ENCODE data around the gene PTPN4.

PTPN4 gene, protein sequence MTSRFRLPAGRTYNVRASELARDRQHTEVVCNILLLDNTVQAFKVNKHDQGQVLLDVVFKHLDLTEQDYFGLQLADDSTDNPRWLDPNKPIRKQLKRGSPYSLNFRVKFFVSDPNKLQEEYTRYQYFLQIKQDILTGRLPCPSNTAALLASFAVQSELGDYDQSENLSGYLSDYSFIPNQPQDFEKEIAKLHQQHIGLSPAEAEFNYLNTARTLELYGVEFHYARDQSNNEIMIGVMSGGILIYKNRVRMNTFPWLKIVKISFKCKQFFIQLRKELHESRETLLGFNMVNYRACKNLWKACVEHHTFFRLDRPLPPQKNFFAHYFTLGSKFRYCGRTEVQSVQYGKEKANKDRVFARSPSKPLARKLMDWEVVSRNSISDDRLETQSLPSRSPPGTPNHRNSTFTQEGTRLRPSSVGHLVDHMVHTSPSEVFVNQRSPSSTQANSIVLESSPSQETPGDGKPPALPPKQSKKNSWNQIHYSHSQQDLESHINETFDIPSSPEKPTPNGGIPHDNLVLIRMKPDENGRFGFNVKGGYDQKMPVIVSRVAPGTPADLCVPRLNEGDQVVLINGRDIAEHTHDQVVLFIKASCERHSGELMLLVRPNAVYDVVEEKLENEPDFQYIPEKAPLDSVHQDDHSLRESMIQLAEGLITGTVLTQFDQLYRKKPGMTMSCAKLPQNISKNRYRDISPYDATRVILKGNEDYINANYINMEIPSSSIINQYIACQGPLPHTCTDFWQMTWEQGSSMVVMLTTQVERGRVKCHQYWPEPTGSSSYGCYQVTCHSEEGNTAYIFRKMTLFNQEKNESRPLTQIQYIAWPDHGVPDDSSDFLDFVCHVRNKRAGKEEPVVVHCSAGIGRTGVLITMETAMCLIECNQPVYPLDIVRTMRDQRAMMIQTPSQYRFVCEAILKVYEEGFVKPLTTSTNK

GRCh38 chr2:119759451-119760236, at the start of gene PTPN4:
Gene PTPN4, plus strand, starts transcription at chr2:119759922. Its CDS starts 49,932 bp downstream, at chr2:119809854.
- TF ChIP-seq POLR2A (IDR thresholded peaks at IDR 0.05; ENCODE audit: low read length) (peak; percentile 97), GATA1 (IDR thresholded peaks at IDR 0.05; ENCODE audit: low read depth, low read length) (no peak)
- peak; percentile 98 to 99 for DNase-seq

GRCh38 chr2:119710281-119710680, 49.4 kb upstream of the PTPN4 start:
- no peak for TF ChIP-seq POLR2A (IDR thresholded peaks at IDR 0.05; ENCODE audit: low read length)
- no peak for DNase-seq

GRCh38 chr2:119711352-119711751, 48.4 kb upstream of the PTPN4 start:
- TF ChIP-seq POLR2A (IDR thresholded peaks at IDR 0.05; ENCODE audit: low read length), result no peak
- TF ChIP-seq GATA1 (IDR thresholded peaks at IDR 0.05; ENCODE audit: low read depth, low read length), result no peak
- DNase-seq, result no peak

- no peak for DNase-seq
Observed at GRCh38 chr2:119712571-119712970, 47.2 kb upstream of the PTPN4 start.

DNA sequence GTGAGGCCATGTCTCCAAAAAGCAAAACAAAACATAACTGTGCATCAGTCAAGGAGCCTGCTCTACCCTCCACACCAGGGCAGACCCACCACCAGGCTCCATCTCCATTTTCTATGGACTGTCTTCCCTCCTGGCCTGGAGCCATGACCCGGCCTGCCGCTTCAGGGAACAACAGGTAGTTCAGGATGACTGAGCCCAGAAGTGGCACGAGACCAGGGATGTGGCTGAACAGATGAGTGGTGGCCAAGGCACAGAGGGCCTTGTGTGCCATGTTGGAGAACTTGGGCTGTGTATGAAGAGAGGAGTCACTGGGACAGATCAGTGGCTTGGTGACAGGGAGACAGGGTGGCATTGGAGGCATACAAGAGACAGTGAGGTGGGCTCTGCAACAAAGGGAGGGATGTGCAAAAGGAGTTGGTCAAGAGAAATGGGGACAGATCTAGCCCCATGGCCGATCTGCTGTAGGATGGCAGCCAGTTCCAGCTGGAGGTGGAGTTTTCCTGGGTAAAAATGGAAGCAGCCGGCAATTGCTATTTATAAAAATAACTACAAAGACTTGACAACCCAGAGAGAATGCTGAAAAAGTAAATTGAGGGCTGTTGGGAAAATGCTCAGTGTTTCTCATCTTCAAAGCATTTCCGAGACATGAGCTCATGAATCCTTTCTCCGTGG, 45.8 kb upstream of the PTPN4 start:
- TF ChIP-seq GATA1 (IDR thresholded peaks at IDR 0.05; ENCODE audit: low read depth, low read length), result no peak
- TF ChIP-seq POLR2A (IDR thresholded peaks at IDR 0.05; ENCODE audit: low read length), result no peak
- DNase-seq, result no peak

More at GRCh38 chr2:119712571-119712970, 47.2 kb upstream of the PTPN4 start:
- TF ChIP-seq POLR2A (IDR thresholded peaks at IDR 0.05; ENCODE audit: low read length), result no peak
- TF ChIP-seq GATA1 (IDR thresholded peaks at IDR 0.05; ENCODE audit: low read depth, low read length), result no peak

DNA sequence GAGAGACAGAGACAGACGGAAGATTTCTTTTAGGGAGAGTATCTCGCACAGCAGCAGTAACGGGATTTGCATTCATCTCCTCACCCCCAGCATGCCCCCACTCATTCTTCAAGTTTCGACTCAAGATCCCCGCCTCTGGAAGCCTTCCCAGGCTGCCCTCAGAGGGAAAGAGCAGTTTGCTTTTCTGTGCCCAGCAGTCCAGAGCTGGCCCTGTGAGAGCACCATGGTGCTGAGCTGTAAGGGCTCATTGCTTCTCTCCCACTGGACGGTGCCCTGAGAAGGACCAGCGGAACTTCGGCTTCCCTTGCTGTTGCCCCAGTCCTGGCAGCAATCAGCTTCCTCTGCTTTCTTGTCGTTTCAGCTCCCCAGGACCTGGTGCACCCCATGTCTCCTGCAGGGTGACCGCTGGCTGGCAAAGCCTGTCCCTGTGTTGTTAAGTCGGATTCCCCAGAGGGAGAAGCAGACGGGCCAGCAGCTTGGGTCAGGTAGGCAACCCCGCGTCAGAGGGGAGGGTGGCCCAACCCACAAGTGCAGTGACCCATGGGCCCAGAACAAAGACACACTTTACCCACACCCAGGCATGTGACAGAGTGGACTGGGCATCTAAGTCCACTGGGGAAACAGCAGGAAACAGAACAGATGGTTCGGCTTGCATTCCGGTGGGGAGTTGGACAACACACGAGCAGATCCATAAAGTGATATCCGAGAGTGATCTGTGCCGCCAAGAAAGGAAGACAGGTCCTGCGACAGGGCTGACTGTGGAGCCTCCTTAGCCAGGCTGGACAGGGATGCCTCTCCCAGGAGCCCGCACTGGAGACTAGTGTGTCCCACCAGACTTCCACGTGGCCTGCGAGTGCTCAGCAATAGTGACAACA, 44.1 kb upstream of the PTPN4 start:
- TF ChIP-seq POLR2A (IDR thresholded peaks at IDR 0.05; ENCODE audit: low read length) (no peak), GATA1 (IDR thresholded peaks at IDR 0.05; ENCODE audit: low read depth, low read length) (no peak)
- DNase-seq, result no peak

DNA sequence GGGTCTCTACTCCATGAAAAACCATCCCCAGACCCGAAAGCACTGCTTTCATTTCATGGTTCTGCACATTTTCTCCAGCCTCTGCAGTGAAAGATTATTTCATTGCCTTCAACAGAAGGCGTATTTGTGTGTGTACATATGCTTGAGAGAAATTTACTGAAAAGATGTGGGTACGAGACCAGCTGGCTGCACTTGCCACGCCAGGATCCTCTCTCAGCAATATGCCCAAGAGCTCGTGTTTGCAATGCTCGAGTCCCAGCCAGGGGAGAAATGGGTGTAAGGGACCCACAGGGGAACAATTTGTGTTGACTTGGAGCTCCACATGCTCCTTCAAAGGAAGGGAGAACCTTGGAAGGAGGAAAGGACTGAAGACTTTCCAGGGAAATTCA, 43.4 kb upstream of the PTPN4 start:
- TF ChIP-seq GATA1 (IDR thresholded peaks at IDR 0.05; ENCODE audit: low read depth, low read length), result no peak
- no peak for TF ChIP-seq POLR2A (IDR thresholded peaks at IDR 0.05; ENCODE audit: low read length)
- no peak for DNase-seq

GRCh38 chr2:119718501-119719260, 41.0 kb upstream of the PTPN4 start:
- no peak for TF ChIP-seq GATA1 (IDR thresholded peaks at IDR 0.05; ENCODE audit: low read depth, low read length)
- TF ChIP-seq POLR2A (IDR thresholded peaks at IDR 0.05; ENCODE audit: low read length), result no peak
- no peak for DNase-seq

GRCh38 chr2:119719261-119719627, 40.5 kb upstream of the PTPN4 start:
- TF ChIP-seq GATA1 (IDR thresholded peaks at IDR 0.05; ENCODE audit: low read depth, low read length) (no peak), POLR2A (IDR thresholded peaks at IDR 0.05; ENCODE audit: low read length) (no peak)
- DNase-seq, result no peak

- DNase-seq, result no peak
- TF ChIP-seq POLR2A (IDR thresholded peaks at IDR 0.05; ENCODE audit: low read length) (no peak), GATA1 (IDR thresholded peaks at IDR 0.05; ENCODE audit: low read depth, low read length) (no peak)
Observed at GRCh38 chr2:119721043-119721442, 38.7 kb upstream of the PTPN4 start.

- no peak for DNase-seq
- no peak for TF ChIP-seq POLR2A (IDR thresholded peaks at IDR 0.05; ENCODE audit: low read length)
- no peak for TF ChIP-seq GATA1 (IDR thresholded peaks at IDR 0.05; ENCODE audit: low read depth, low read length)
Observed at GRCh38 chr2:119721462-119721861, 38.3 kb upstream of the PTPN4 start.

DNA sequence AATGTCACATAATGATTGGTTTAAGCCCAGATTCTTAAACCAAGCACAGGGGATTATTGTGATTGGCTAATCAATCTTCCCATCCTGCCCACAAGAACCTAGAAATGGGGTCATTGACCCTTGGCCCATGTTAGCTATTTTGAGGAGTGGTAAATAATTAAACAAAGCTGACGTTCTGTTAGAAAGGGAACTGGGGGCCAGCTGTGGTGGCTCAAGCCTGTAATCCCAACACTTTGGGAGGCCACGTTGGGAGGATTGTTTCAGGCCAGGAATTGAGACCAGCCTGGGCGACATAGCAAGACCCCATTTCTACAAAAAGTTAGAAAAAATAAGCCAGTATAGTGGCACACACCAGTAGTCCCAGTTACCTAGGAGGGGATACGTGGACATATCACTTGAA, 37.8 kb upstream of the PTPN4 start:
- TF ChIP-seq POLR2A (IDR thresholded peaks at IDR 0.05; ENCODE audit: low read length) (no peak), GATA1 (IDR thresholded peaks at IDR 0.05; ENCODE audit: low read depth, low read length) (no peak)
- no peak for DNase-seq

Data from erythroblast (primary cell).